Trophoblast cell (in vitro differentiated cells and primary cell): ENCODE data around the gene CPEB3.
"Not testable (repeated sequence)": the region's sequence is repeated elsewhere in the genome, so short reads cannot be mapped to it uniquely, and the experiment has no call there.

Source experiments
- DNase-seq, 2 donors: peaks; one replicate each; pipeline ENCODE4 v3.0.0-alpha.2; 2016
- H2AFZ ChIP-seq: 2 replicates; pipeline ENCODE4 v1.6.1; 2013; ENCODE audit warnings: low read length, moderate library complexity, mild to moderate bottlenecking; ENCODE audit not compliant: insufficient read depth, poor library complexity
- H2AK5ac ChIP-seq: 2 replicates; pipeline ENCODE4 v1.6.1; 2013; ENCODE audit warnings: mild to moderate bottlenecking, low read length
- H2BK120ac ChIP-seq: 2 replicates; pipeline ENCODE4 v1.6.1; 2013; ENCODE audit warnings: low read length, mild to moderate bottlenecking, moderate library complexity; ENCODE audit not compliant: insufficient read depth, poor library complexity
- H2BK12ac ChIP-seq: 2 replicates; pipeline ENCODE4 v1.6.1; 2013; ENCODE audit warnings: mild to moderate bottlenecking, low read length, moderate library complexity
- H2BK5ac ChIP-seq: 2 replicates; pipeline ENCODE4 v1.6.1; 2013; ENCODE audit warnings: low read length, low read depth, moderate library complexity, mild to moderate bottlenecking; ENCODE audit not compliant: poor library complexity
- H3K14ac ChIP-seq: 2 replicates; pipeline ENCODE4 v1.6.1; 2013; ENCODE audit warnings: mild to moderate bottlenecking, low read length
- H3K18ac ChIP-seq: 2 replicates; pipeline ENCODE4 v1.6.1; 2013; ENCODE audit warnings: mild to moderate bottlenecking, low read length
- H3K23ac ChIP-seq: 2 replicates; pipeline ENCODE4 v1.6.1; 2013; ENCODE audit warnings: low read length
- H3K27ac ChIP-seq: 2 replicates; pipeline ENCODE4 v1.5.1; 2013; ENCODE audit warnings: low read depth, mild to moderate bottlenecking, inconsistent platforms, low read length, moderate library complexity
- H3K27me3 ChIP-seq: 2 replicates; pipeline ENCODE4 v1.6.1; 2013; ENCODE audit warnings: inconsistent platforms, mild to moderate bottlenecking, low read length, moderate library complexity; ENCODE audit not compliant: insufficient read depth
- H3K36me3 ChIP-seq, 2 experiments: 1 replicate in 1 of 2; 2 replicates in 1 of 2; pipeline ENCODE4 v1.6.1; 2013; ENCODE audit warnings: low read length in 2 of 2, mild to moderate bottlenecking in 2 of 2, moderate library complexity in 1 of 2; ENCODE audit not compliant: insufficient read depth in 2 of 2, control insufficient read depth in 1 of 2
- H3K4ac ChIP-seq: 2 replicates; pipeline ENCODE4 v1.6.1; 2013; ENCODE audit warnings: low read depth, mild to moderate bottlenecking, low read length, moderate library complexity
- H3K4me1 ChIP-seq, 2 experiments: 1 replicate in 1 of 2; 2 replicates in 1 of 2; pipeline ENCODE4 v1.6.1; 2013; ENCODE audit warnings: low read length in 2 of 2, mild to moderate bottlenecking in 2 of 2, moderate library complexity in 1 of 2; ENCODE audit not compliant: insufficient read depth in 2 of 2, control insufficient read depth in 1 of 2
- H3K4me2 ChIP-seq: 2 replicates; pipeline ENCODE4 v1.6.1; 2013; ENCODE audit warnings: inconsistent platforms, mild to moderate bottlenecking, low read length, moderate library complexity
- H3K4me3 ChIP-seq: 2 replicates; pipeline ENCODE4 v1.5.1; 2013; ENCODE audit warnings: mild to moderate bottlenecking, low read depth, low read length, inconsistent platforms
- H3K79me1 ChIP-seq: one replicate; pipeline ENCODE4 v1.6.1; 2013; ENCODE audit warnings: low read length
- H3K79me2 ChIP-seq: 2 replicates; pipeline ENCODE4 v1.6.1; 2013; ENCODE audit warnings: low read length, mild to moderate bottlenecking; ENCODE audit not compliant: control insufficient read depth, insufficient read depth, poor library complexity
- H3K9ac ChIP-seq: 2 replicates; pipeline ENCODE4 v1.6.1; 2013; ENCODE audit warnings: mild to moderate bottlenecking, low read length
- H3K9me3 ChIP-seq: 2 replicates; pipeline ENCODE4 v1.6.1; 2013; ENCODE audit warnings: low read depth, mild to moderate bottlenecking, control low read depth, inconsistent platforms, low read length; ENCODE audit not compliant: insufficient read depth
- H4K12ac ChIP-seq: 2 replicates; pipeline ENCODE4 v1.6.1; 2013; ENCODE audit warnings: low read depth, mild to moderate bottlenecking, low read length, moderate library complexity
- H4K8ac ChIP-seq: 2 replicates; pipeline ENCODE4 v1.6.1; 2013; ENCODE audit warnings: low read depth, mild to moderate bottlenecking, low read length, moderate library complexity
- H4K91ac ChIP-seq: one replicate; pipeline ENCODE4 v1.6.1; 2013; ENCODE audit warnings: low read depth, mild to moderate bottlenecking, low read length, moderate library complexity
- WGBS: extraction: QIAGEN DNeasy Blood & Tissue Kit; methylation state at CpG from one replicate; pipeline ENCODE4 v1.1.7; 2013; ENCODE audit warnings: missing lambda C conversion rate; ENCODE audit not compliant: insufficient read length, insufficient coverage; ENCODE audit errors: extremely low coverage; 5-methylcytosine and 5-hydroxymethylcytosine counted together

Gene CPEB3

GRCh38 chr10:92219559-92219958 lies 71.3 kb downstream of the CPEB3 start:
- Histone ChIP-seq H3K79me1 (no peaks in the 10 kb centered on the region), H3K36me3 (no peaks in the 10 kb centered on the region), H3K23ac (no peak overlapping the region), H3K18ac (no peak overlapping the region), H3K4me3 (no peak overlapping the region), H3K9ac (no peak overlapping the region), H3K79me2 (no peaks in the 10 kb centered on the region), H3K14ac (no peak overlapping the region), H2BK12ac (no peak overlapping the region), H3K4me2 (no peak overlapping the region), H3K27ac (no peak overlapping the region), H4K91ac (no peak overlapping the region), H2AK5ac (no peak overlapping the region), H2AFZ (no peak overlapping the region), H3K27me3 (no peaks in the 10 kb centered on the region), H3K4ac (no peak overlapping the region), H3K4me1 (no peaks in the 10 kb centered on the region), H2BK5ac (no peak overlapping the region), H4K8ac (no peak overlapping the region), H3K9me3 (no peaks in the 10 kb centered on the region), H4K12ac (no peak overlapping the region), H2BK120ac (no peak overlapping the region)
- WGBS, result no CpG with 5 or more reads among the region's 6 CpGs
- no peak for DNase-seq

GRCh38 chr10:92218569-92218968 lies 72.3 kb downstream of the CPEB3 start:
- Histone ChIP-seq H3K4ac (no peak overlapping the region), H2AK5ac (no peak overlapping the region), H3K36me3 (no peaks in the 10 kb centered on the region), H3K27me3 (no peaks in the 10 kb centered on the region), H2BK12ac (no peak overlapping the region), H3K9ac (no peak overlapping the region), H2AFZ (no peak overlapping the region), H2BK5ac (no peak overlapping the region), H2BK120ac (no peak overlapping the region), H3K27ac (no peak overlapping the region), H4K91ac (no peak overlapping the region), H3K4me3 (no peak overlapping the region), H3K9me3 (no peaks in the 10 kb centered on the region), H4K8ac (no peak overlapping the region), H3K4me2 (no peak overlapping the region), H3K79me2 (no peaks in the 10 kb centered on the region), H3K79me1 (no peaks in the 10 kb centered on the region), H3K18ac (no peak overlapping the region), H3K23ac (no peak overlapping the region), H3K14ac (no peak overlapping the region), H3K4me1 (no peaks in the 10 kb centered on the region), H4K12ac (no peak overlapping the region)
- no peak for DNase-seq
- no CpG with 5 or more reads among the region's 3 CpGs for WGBS

- not testable (repeated sequence) for H3K4me3 ChIP-seq, H3K9me3 ChIP-seq, H3K79me2 ChIP-seq, H2BK120ac ChIP-seq, H2BK5ac ChIP-seq, H3K9ac ChIP-seq, H2AK5ac ChIP-seq, H2BK12ac ChIP-seq, H3K4ac ChIP-seq, H4K8ac ChIP-seq, H3K27ac ChIP-seq, H3K4me1 ChIP-seq, H2AFZ ChIP-seq, H4K12ac ChIP-seq, H4K91ac ChIP-seq, H3K27me3 ChIP-seq, H3K79me1 ChIP-seq, H3K18ac ChIP-seq, H3K23ac ChIP-seq, H3K14ac ChIP-seq, H3K4me2 ChIP-seq, H3K36me3 ChIP-seq
- peak in 1 of 2 donors; percentile 31 for DNase-seq
- no CpG with 5 or more reads among the region's 12 CpGs for WGBS
These were observed 74.3 kb downstream of the CPEB3 start for GRCh38 chr10:92216608-92217007.

- not testable (repeated sequence) for H3K4me1 ChIP-seq, H2BK12ac ChIP-seq, H3K18ac ChIP-seq, H3K36me3 ChIP-seq, H2AK5ac ChIP-seq, H4K91ac ChIP-seq, H3K23ac ChIP-seq, H4K12ac ChIP-seq, DNase-seq, H4K8ac ChIP-seq, H3K4ac ChIP-seq, H3K4me2 ChIP-seq, H3K14ac ChIP-seq, H2AFZ ChIP-seq, H3K9ac ChIP-seq, H3K9me3 ChIP-seq, H3K4me3 ChIP-seq, H3K27ac ChIP-seq, H3K79me1 ChIP-seq, H2BK120ac ChIP-seq, H3K27me3 ChIP-seq, H3K79me2 ChIP-seq, H2BK5ac ChIP-seq
- no CpG with 5 or more reads among the region's 9 CpGs for WGBS
These were observed 75.7 kb downstream of the CPEB3 start for GRCh38 chr10:92215222-92215621.
